ENCODE measurements around the gene TPSG1. TPM values are rescaled to one million over a fixed set of nuclear protein-coding genes. Genes with fewer than 3 reads are reported as not detected.

The TPSG1 gene
- total and polyA plus RNA-seq, 10 of the 15 experiments (the other 5 are each of a cell fraction or from before 2014, with no cell fraction given) = not detected

DNA sequence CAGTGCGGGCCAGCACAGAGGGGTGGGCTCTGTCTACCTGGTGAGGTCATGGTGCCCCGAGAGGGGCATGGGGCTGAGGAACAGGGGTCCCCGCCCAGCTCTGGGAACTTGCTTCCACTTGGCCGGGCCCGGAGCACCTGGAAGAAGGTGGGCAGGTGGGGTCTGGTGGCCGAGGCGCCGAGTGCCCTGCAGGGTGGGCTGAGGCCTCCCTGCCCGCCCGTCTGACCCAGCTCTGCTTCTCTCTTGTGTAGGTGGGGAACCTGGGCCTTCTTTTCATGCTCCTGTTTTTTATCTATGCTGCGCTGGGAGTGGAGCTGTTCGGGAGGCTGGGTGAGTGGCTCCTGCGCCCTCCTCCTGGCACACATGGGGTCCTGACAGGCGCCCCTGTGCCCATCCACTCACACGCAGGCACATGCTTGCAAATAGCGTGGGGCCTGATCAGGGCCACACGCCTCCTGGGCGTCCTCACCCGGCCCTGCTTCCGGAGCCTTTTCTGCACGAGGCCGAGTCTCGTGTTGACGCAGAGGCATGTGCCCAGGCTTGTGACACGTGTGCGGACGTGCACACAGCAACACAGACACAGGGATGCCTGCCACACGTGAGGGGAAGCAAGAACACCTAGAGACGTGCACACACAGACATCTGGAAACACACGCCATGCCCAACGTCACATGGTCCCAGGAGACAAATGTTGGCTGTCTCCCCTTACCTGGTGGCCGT lies 8.2 kb downstream of the TPSG1 start:
- no peak for TF ChIP-seq NRF1 (conservative IDR thresholded peaks at IDR 0.05; ENCODE audit: low read depth, low read length)
- no peak for TF ChIP-seq CTCF (IDR thresholded peaks at IDR 0.05 in 2 of 3, conservative IDR thresholded peaks at IDR 0.05 in 1 of 3; ENCODE audit: control insufficient read depth in 2 of 3, extremely low read depth in 1 of 3, insufficient read depth in 1 of 3, low read depth in 3 of 3, low read length in 3 of 3)
- ChIA-PET POLR2A (no interaction called here), RAD21 (ENCODE audit: unreplicated experiment) (no interaction called here), CTCF (no interaction called here), SMC1A (ENCODE audit: uncharacterized antibody, unreplicated experiment) (no interaction called here)
- no peaks in the 10 kb centered on the region for H3K36me3 ChIP-seq (ENCODE audit: control insufficient read depth in 2 of 2, insufficient read depth in 2 of 2, low read length in 1 of 2)
- ATAC-seq = no peak
- no peak for FAIRE-seq
- no peaks in the 10 kb centered on the region for H3K4me1 ChIP-seq (ENCODE audit: control insufficient read depth, insufficient read depth, low read length)
- no peak overlapping the region for H3K27ac ChIP-seq (ENCODE audit: control insufficient read depth, insufficient read depth)
- H3K27me3 ChIP-seq (replicated peaks in 1 of 2; ENCODE audit: control insufficient read depth in 2 of 2, insufficient read depth in 2 of 2, low read length in 1 of 2) = no peaks in the 10 kb centered on the region; a peak in 1 of 4 replicates
- no peak overlapping the region for H2AFZ ChIP-seq (ENCODE audit: control insufficient read depth, low read depth, low read length)
- no peak overlapping the region for H3K4me2 ChIP-seq (ENCODE audit: control insufficient read depth, insufficient read depth)
- H3K79me2 ChIP-seq (ENCODE audit: control insufficient read depth, insufficient read depth, low read length) = no peaks in the 10 kb centered on the region
- WGBS (ENCODE audit: insufficient coverage, insufficient replicate concordance, low lambda C conversion rate, missing lambda C conversion rate) = 45% methylated on average over 31 of the region's 32 CpGs
- H4K20me1 ChIP-seq (ENCODE audit: control insufficient read depth, insufficient read depth) = no peaks in the 10 kb centered on the region
- no TSS peak for BruUV-seq (replicated peaks)
- H3K9me3 ChIP-seq (replicated peaks; ENCODE audit: control insufficient read depth, insufficient read depth, low read length) = no peaks in the 10 kb centered on the region
- H3K4me3 ChIP-seq = no peak overlapping the region
- in situ Hi-C loops (cut with MboI) = no loop called here
- no peak overlapping the region for H3K9ac ChIP-seq (ENCODE audit: control insufficient read depth, insufficient read depth, low read length)
- no peak for DNase-seq (ENCODE audit: low read depth, low spot score)
- intact Hi-C loops (cut with micrococcal nuclease; ENCODE audit: unreplicated experiment) = no loop called here

- Histone ChIP-seq H2AFZ (ENCODE audit: control insufficient read depth, low read depth, low read length) (no peak overlapping the region), H3K9ac (ENCODE audit: control insufficient read depth, insufficient read depth, low read length) (no peak overlapping the region), H3K4me3 (no peak overlapping the region), H3K79me2 (ENCODE audit: control insufficient read depth, insufficient read depth, low read length) (no peaks in the 10 kb centered on the region), H3K9me3 (replicated peaks; ENCODE audit: control insufficient read depth, insufficient read depth, low read length) (no peaks in the 10 kb centered on the region), H4K20me1 (ENCODE audit: control insufficient read depth, insufficient read depth) (no peaks in the 10 kb centered on the region), H3K36me3 (ENCODE audit: control insufficient read depth in 2 of 2, insufficient read depth in 2 of 2, low read length in 1 of 2) (no peaks in the 10 kb centered on the region), H3K27me3 (replicated peaks in 1 of 2; ENCODE audit: control insufficient read depth in 2 of 2, insufficient read depth in 2 of 2, low read length in 1 of 2) (no peaks in the 10 kb centered on the region; a peak in 1 of 4 replicates), H3K4me1 (ENCODE audit: control insufficient read depth, insufficient read depth, low read length) (no peaks in the 10 kb centered on the region), H3K4me2 (ENCODE audit: control insufficient read depth, insufficient read depth) (no peak overlapping the region), H3K27ac (ENCODE audit: control insufficient read depth, insufficient read depth) (no peak overlapping the region)
- TF ChIP-seq RAD51 (IDR thresholded peaks at IDR 0.05) = no peak
- in situ Hi-C loops (cut with MboI) (no loop called here), intact Hi-C loops (cut with micrococcal nuclease; ENCODE audit: unreplicated experiment) (no loop called here)
- DNase-seq (ENCODE audit: low read depth, low spot score) (no peak), FAIRE-seq (no peak), ATAC-seq (no peak)
- ChIA-PET CTCF (no interaction called here), RAD21 (ENCODE audit: unreplicated experiment) (interaction anchor here (0.6 kb wide), 1 partner anchor 257 kb away, joined by 4 read pairs; no protein-coding TSS in a partner anchor), SMC1A (ENCODE audit: uncharacterized antibody, unreplicated experiment) (no interaction called here), POLR2A (no interaction called here)
- WGBS (ENCODE audit: insufficient coverage, insufficient replicate concordance, low lambda C conversion rate, missing lambda C conversion rate) = 64% methylated on average over 11 of the region's 12 CpGs
- BruUV-seq (replicated peaks) = no TSS peak
These were observed 8.8 kb downstream of the TPSG1 start for GRCh38 chr16:1216296-1216619.

Data from GM12878 (cell line).